ENCODE results near the gene TACC2.

The TACC2 gene

GRCh38 chr10:121974535-121975294, 14.2 kb upstream of the TACC2 start, which contains the start of gene NSMCE4A:
Gene NSMCE4A (minus strand): TSS chr10:121975217. CDS start chr10:121975165, 52 bp downstream.
- peak; percentile 25 for DNase-seq (ENCODE audit: extremely low read depth, low read depth)
- TF ChIP-seq CTCF (IDR thresholded peaks at IDR 0.05; ENCODE audit: low read depth, low read length) = peak; percentile 43; the same call in 1 of the 2 replicates

GRCh38 chr10:121975295-121976086, 13.5 kb upstream of the TACC2 start:
- TF ChIP-seq CTCF (IDR thresholded peaks at IDR 0.05; ENCODE audit: low read depth, low read length) = no peak; the same call in 1 of the 2 replicates
- no peak for DNase-seq (ENCODE audit: extremely low read depth, low read depth)

- no peak for DNase-seq (ENCODE audit: extremely low read depth, low read depth)
- no peak for TF ChIP-seq CTCF (IDR thresholded peaks at IDR 0.05; ENCODE audit: low read depth, low read length)
Measured at GRCh38 chr10:121976607-121977006, 12.4 kb upstream of the TACC2 start.

GRCh38 chr10:121978511-121978910, 10.5 kb upstream of the TACC2 start:
- no peak for TF ChIP-seq CTCF (IDR thresholded peaks at IDR 0.05; ENCODE audit: low read depth, low read length)
- DNase-seq (ENCODE audit: extremely low read depth, low read depth) = no peak

GRCh38 chr10:121981346-121981745, 7.6 kb upstream of the TACC2 start:
- no peak for TF ChIP-seq CTCF (IDR thresholded peaks at IDR 0.05; ENCODE audit: low read depth, low read length)
- DNase-seq (ENCODE audit: extremely low read depth, low read depth) = no peak

- no peak for DNase-seq (ENCODE audit: extremely low read depth, low read depth)
- TF ChIP-seq CTCF (IDR thresholded peaks at IDR 0.05; ENCODE audit: low read depth, low read length) = no peak
Measured at GRCh38 chr10:121983852-121984251, 5.1 kb upstream of the TACC2 start.

- TF ChIP-seq CTCF (IDR thresholded peaks at IDR 0.05; ENCODE audit: low read depth, low read length) = no peak
- DNase-seq (ENCODE audit: extremely low read depth, low read depth) = no peak
Measured at GRCh38 chr10:121984463-121984862, 4.5 kb upstream of the TACC2 start.

All from AG09319 (cell line).